NCI-H2107 (cell line): Measurements from ENCODE around the gene ELMO1.

Experiments used
- DNase-seq: peaks from one replicate; lab custom pipeline; 2025; lab: John Stamatoyannopoulos, UW

Gene ELMO1

DNA sequence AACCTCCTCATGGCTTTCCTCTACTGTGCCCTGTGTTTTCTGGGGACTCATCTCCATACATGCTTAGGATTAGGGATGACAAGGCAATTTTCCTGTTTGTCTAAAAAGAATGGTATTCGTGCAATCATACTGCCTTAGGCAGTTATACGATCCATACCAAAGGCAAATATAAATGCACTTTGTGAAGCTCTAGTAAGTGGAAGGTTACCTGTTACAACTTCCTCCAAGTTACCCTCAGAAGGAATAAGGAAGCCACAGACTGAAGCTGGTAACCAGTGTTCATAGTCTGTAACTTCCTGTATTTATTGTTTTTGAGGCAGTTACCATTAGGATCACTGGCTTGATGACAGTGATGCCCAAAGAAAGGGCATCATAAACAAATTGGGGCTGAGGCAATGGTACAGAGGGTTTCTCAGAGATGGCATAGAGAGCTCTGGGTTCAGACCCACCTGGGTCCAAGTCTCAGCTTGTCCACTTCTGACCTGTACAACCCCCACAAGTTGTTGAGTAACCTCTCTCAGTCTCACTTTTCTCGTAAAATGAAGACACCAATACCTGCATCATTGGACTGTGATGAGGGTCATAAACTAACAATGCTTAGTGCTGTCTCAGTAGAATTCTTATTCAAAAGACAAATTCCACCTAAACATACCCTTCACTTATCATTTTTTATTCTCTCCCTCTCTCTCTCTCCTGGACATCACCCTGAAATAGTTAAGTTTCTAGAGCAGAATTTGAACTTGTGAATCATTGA lies 138.2 kb downstream of the ELMO1 start:
- DNase-seq = no peak

DNA sequence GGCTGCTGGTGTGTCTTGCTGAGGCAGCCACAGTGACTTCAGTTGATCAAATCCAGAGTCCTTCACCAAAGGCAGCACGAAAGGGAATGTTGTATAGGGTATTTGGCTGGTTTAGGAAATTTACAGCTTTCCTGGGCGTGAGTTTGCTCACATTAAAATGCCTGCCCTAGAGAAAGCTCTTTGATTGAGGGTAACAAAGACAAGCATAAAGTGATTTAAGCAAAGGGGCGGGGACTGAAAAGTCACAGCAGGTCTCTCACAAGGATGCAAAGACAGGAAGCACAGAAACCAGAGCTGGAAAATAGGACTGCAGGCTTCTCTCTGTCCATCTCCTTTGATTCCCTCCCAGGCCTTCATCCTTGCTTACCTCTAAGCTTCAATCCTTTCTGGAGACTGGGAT lies 139.2 kb downstream of the ELMO1 start:
- no peak for DNase-seq

- DNase-seq = no peak
Observed at GRCh38 chr7:37304921-37305320, 143.7 kb downstream of the ELMO1 start.

GRCh38 chr7:37297546-37297945 lies 151.1 kb downstream of the ELMO1 start:
- no peak for DNase-seq

- DNase-seq = no peak
Observed at GRCh38 chr7:37295401-37295800, 153.3 kb downstream of the ELMO1 start.

GRCh38 chr7:37290731-37291130 lies 157.9 kb downstream of the ELMO1 start:
- DNase-seq = no peak

DNA sequence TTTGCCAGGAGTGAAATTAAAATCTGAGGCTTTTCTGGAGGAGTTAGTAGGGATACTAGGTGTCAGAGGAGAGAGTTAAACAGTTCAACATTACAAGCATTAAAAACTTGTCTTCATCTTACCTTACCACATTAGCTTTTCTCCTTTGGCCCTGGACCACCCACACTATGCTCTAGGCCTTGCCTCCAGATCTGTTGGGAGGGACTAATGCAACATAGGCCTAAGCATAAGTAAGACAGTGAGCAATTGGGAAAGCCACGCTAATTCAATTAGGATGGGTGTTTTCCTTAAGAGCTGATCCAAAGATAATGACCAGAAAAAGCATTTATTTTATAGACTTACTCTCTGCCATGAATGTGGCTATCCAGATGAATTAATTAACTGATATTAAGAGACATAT lies 158.9 kb downstream of the ELMO1 start:
- DNase-seq = no peak

DNA sequence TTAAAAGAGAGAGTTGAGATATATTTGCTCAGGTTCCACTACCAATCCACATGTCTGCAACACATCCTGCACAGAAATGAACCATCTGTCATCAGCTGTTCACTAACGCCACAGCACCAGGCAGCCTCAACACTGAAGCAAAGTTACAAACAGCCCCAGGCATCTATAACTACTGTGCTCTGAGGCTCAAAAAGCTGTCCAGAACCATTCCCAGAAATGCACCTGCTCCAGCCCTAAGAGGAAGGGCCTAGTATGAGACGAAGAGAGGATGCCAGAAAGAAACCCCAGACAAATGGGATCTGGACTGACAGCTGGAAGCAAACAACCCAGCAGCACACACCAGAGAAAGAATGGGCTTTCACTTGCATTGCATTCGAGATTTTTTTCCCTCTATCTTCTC lies 159.3 kb downstream of the ELMO1 start:
- DNase-seq = no peak

DNA sequence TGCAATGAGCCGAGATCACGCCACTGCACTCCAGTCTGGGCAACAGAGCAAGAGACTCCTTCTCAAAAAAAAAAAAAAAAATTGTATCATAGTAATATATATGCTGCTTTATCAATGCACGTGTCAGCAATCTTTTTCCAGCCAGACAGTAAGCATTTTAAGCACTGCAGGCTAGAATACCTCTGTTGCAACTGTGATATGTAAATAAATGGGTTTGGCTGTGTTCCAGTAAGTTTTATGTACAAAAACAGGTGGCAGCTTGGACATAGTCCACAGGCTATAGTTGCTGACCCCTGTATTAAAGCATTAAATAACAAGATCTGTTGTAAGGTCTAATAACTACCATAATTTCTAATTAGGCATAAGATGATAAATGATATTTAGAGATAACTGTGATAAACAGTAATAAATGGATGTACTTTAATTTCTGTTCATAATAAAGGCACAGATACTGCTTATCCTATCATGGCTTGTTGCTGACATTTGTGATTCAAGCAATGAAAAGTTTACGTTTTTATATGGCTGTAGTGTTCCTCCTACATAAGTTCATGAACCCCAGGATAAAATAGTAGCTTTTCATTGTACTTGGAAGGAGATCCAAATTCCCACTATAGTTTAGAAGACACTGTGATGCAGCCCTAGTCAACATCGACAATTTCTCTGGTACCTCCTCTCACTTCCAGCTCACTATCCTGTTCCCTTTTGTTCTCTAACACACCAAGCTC lies 161.4 kb downstream of the ELMO1 start:
- DNase-seq = no peak

GRCh38 chr7:37286454-37286832 lies 162.2 kb downstream of the ELMO1 start:
- DNase-seq = no peak

DNA sequence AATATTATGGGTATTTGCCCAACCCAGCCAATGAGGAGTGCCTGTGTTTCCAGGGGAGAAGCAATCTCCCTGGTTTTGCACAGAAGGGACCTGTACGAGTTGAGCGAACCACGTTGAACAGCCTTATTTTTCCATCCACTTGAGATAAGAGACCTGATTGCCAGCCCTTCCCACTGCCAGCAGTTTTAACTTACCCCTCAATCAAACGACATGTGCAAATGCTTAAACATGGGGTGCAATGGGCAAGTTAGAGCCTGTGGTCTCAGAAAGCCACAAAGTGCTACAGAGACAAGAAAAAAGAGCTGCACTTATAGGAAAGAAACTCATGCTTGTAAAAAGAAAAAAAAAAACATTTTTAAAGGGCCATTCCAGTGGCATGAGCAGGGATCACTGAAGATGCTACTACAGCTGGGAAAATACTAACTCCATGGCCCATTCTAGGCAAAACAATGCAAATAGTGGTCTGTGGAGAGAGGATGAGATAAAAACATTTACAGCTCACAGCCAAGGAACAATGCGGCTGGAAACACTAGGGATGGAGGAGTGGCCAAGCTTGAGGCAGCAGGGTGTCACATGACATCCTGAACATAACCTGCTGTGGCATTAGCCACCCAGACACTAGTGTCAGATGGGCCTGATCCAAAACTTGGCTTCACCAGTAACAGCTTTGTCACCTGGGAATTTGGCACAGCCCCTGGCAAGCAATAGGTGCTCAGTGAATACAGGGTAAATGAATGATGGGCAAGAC lies 162.8 kb downstream of the ELMO1 start:
- no peak for DNase-seq

DNA sequence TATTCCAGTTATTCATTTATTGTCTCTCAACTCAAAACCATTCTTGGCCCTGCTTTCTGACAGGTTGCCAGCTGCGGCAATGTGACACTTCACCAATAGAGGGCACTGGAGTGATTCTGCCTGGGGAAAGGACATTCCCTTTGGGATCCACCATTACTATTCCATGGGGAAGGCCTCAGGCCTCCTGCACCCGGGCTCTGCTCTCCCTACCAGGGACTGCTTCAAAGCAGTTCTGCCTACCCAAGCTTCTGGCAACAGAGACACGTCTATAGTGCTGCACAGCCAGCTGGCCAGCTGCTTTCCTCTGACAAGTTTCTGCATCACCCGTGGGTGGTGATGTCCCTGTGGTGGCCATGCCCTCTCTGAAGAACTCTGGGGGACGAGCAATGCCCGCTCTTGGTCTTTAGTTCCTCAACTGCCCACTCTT lies 163.8 kb downstream of the ELMO1 start:
- peak; percentile 12 for DNase-seq

- no peak for DNase-seq
Observed at GRCh38 chr7:37284285-37284684, 164.4 kb downstream of the ELMO1 start.

DNA sequence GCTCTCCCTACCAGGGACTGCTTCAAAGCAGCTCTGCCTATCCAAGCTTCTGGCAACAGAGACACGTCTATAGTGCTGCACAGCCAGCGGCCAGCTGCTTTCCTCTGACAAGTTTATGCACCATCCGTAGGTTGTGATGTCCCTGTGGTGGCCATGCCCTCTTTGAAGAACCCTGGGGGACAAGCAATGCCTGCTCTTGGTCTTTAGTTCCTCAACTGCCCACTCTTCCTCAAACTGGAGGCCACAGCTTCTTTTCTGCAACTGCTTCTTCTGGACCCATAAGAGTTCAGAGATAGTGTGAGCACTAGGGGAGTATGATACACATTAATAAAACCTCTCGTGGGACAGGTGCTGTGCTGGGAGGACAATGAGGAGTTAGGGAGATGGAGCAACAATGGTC lies 164.9 kb downstream of the ELMO1 start:
- DNase-seq = no peak

- no peak for DNase-seq
Observed at GRCh38 chr7:37282927-37283326, 165.7 kb downstream of the ELMO1 start.

DNA sequence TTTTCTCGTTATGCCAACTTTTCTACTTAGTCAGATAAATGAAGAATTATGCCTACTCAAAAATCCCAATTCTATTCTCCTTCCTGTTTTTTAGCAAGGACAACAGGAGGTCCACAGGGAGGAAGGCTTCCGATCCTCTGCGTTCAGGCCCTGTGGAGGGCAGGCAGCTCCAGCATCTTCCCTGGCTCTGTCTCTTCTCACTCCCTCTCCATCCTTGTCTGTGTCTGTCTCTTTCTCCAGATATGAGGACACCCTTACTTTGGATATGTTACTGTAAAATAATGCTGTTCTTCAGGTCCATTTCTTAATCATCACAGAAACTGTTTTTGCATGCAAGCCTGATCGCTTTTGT lies 166.6 kb downstream of the ELMO1 start:
- no peak for DNase-seq

- DNase-seq = no peak
Observed at GRCh38 chr7:37281368-37282092, 167.1 kb downstream of the ELMO1 start.

DNA sequence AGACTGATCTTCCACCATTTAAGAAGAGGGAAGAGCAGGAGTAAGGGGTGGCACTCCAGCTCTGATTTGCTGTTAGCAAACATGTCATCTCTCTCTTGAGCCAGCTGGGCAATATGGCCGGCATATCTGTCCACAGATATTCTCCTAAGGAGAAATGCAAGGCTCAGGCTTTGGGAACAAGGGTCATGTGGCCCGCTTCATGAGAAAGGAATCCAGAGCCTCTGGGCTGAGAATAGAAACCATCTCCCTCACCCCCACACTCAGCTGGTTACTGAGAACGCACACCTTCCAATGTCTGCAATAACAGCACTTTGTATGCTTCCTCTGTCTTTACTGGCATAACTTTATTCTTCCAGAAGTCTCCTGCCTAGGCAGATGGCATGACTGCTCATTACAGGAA lies 171.2 kb downstream of the ELMO1 start:
- no peak for DNase-seq

DNA sequence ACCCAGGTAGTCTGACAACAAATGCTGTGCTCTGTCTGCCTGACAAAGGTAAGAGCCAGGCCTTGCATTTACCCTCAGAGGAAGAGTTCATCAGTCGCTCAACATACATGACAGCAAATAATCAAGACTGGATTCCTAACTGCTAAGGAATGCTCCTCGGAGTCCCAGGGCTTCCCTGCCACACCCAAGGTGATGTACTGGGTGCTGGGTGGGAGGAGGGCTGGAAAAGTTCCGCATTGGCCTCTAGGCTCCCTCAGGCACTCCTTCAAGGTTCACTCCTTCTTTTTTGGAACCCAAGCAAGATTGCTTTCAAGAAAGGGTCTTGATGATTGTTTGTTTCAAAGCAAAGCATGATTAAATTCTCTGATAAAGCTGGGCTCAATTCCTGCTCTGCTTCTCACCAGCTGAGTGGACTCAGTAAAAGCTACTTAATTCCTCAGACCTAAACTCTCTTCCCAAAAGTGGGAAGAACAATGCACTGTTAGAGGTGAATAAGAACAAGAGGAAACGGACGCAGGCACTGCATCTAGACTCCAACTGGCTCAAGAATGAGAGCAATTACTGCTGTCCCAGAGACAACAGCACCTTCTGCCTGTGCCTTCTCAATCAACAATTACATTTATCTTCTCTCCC lies 173.5 kb downstream of the ELMO1 start:
- DNase-seq = no peak

- no peak for DNase-seq
Observed at GRCh38 chr7:37273891-37274290, 174.8 kb downstream of the ELMO1 start.

GRCh38 chr7:37269711-37270508 lies 178.8 kb downstream of the ELMO1 start:
- DNase-seq = no peak
